Ectodermal cell (in vitro differentiated cells): ENCODE measurements around the gene ACAA1.

Experiments used
- H3K27ac ChIP-seq: 2 replicates; pipeline ENCODE4 v1.7.0; 2013; ENCODE audit warnings: mild to moderate bottlenecking, low read depth, low read length; ENCODE audit not compliant: insufficient read depth, poor library complexity, severe bottlenecking
- H3K27me3 ChIP-seq: 2 replicates; pipeline ENCODE4 v1.7.0; 2013; ENCODE audit warnings: mild to moderate bottlenecking, low read length; ENCODE audit not compliant: insufficient read depth, control insufficient read depth, poor library complexity, severe bottlenecking
- H3K36me3 ChIP-seq: one replicate; pipeline ENCODE4 v1.7.0; 2013; ENCODE audit warnings: low read length; ENCODE audit not compliant: control insufficient read depth, insufficient read depth
- H3K4me1 ChIP-seq: one replicate; pipeline ENCODE4 v1.7.0; 2013; ENCODE audit warnings: low read length; ENCODE audit not compliant: control insufficient read depth, insufficient read depth
- H3K4me3 ChIP-seq: 2 replicates; pipeline ENCODE4 v1.7.0; 2013; ENCODE audit warnings: low read depth, low read length, control low read depth; ENCODE audit not compliant: insufficient read depth
- H3K9me3 ChIP-seq: 2 replicates; pipeline ENCODE4 v1.7.0; 2013; ENCODE audit warnings: mild to moderate bottlenecking, low read length, moderate library complexity; ENCODE audit not compliant: control insufficient read depth
- WGBS, 2 experiments: methylation state at CpG; one replicate each; pipeline ENCODE4 v1.1.7; 2013; ENCODE audit warnings: missing lambda C conversion rate in 2 of 2; 5-methylcytosine and 5-hydroxymethylcytosine counted together

ACAA1 gene

GRCh38 chr3:38100498-38100897 is 36.4 kb downstream of the ACAA1 start:
- WGBS, 2 experiments, result 93 to 100% methylated on average over 2 of the region's 3 CpGs
- Histone ChIP-seq H3K4me3 (no peak overlapping the region), H3K27me3 (no peaks in the 10 kb centered on the region)

GRCh38 chr3:38099518-38099917 is 37.4 kb downstream of the ACAA1 start:
- Histone ChIP-seq H3K4me1 (peaks cover 50% of the 10 kb centered on the region), H3K27me3 (no peaks in the 10 kb centered on the region), H3K27ac (peak overlapping the region; percentile 4), H3K4me3 (no peak overlapping the region), H3K9me3 (no peaks in the 10 kb centered on the region), H3K36me3 (no peaks in the 10 kb centered on the region)
- 10 to 27% methylated on average over 3 to 5 of the region's 5 CpGs for WGBS, 2 experiments

More at GRCh38 chr3:38100498-38100897, 36.4 kb downstream of the ACAA1 start:
- Histone ChIP-seq H3K4me1 (peaks cover 45% of the 10 kb centered on the region), H3K36me3 (no peaks in the 10 kb centered on the region), H3K9me3 (no peaks in the 10 kb centered on the region), H3K27ac (no peak overlapping the region)

DNA sequence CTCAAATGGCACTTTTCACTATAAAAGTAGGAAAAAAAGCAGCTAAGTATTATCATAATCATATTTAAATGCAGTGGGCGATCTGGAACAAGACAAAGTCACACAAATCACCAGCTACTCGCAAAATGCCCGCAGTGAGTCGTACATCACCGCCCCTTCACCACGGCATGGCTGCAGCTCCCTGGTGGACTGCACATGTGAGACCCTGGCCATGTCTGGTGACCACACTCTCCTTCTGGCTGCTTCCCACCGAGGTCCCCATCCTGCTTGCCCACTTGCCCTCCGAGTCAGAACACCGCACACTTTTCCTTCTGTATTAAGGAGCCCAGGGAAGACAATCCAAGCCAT is 38.6 kb downstream of the ACAA1 start:
- Histone ChIP-seq H3K4me3 (no peak overlapping the region), H3K9me3 (no peaks in the 10 kb centered on the region), H3K36me3 (no peaks in the 10 kb centered on the region), H3K4me1 (peaks cover 50% of the 10 kb centered on the region), H3K27ac (no peak overlapping the region), H3K27me3 (no peaks in the 10 kb centered on the region)
- 94 to 95% methylated on average over 9 of the region's 9 CpGs for WGBS, 2 experiments

DNA sequence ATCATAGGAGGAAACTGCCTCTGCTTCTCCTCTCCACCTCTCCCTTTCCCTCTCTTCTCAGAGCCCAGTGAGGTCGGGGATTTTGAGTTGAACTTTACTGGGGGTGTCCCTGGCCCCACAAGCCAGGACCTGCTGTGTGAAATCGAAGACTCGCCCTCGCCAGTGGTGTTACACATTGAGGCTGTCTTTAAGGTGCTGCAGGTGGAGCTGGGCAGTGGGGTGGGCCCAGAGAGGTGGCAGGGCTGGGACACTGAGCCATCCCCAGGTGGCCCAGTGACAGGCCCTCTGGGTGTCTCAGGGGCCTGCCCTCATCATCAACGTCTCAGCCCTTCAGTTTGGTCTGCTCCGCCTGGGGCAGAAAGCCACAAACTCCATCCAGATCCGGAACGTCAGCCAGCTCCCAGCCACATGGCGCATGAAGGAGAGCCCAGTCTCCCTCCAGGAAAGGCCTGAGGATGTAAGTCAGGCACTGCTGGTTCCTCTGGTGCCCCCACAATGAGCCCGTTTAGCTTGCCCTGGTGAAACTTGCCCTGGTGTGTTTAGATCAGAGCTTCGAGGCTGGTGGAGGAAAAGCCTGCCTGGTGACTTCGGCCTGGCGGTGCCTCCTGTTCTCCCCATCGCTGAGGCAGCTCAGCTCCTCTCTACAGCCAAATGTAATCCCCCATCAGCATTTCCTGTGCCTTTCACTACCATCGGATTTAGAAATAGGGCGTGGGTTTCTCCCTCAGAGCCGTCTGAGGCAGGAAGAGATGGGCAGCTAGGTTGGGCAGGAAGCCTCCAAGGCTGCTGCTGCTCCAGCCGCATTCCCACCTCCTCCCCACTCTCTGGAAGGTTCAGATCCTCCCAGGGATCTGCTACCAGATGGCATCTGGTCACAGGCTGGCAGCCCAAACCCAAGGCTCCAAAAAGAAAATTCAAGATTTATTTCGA is 39.2 kb downstream of the ACAA1 start:
- Histone ChIP-seq H3K9me3 (no peaks in the 10 kb centered on the region), H3K27ac (no peak overlapping the region), H3K4me3 (no peak overlapping the region), H3K27me3 (no peaks in the 10 kb centered on the region), H3K36me3 (no peaks in the 10 kb centered on the region), H3K4me1 (peaks cover 45% of the 10 kb centered on the region)
- WGBS, 2 experiments, result 89 to 91% methylated on average over 19 of the region's 19 CpGs

DNA sequence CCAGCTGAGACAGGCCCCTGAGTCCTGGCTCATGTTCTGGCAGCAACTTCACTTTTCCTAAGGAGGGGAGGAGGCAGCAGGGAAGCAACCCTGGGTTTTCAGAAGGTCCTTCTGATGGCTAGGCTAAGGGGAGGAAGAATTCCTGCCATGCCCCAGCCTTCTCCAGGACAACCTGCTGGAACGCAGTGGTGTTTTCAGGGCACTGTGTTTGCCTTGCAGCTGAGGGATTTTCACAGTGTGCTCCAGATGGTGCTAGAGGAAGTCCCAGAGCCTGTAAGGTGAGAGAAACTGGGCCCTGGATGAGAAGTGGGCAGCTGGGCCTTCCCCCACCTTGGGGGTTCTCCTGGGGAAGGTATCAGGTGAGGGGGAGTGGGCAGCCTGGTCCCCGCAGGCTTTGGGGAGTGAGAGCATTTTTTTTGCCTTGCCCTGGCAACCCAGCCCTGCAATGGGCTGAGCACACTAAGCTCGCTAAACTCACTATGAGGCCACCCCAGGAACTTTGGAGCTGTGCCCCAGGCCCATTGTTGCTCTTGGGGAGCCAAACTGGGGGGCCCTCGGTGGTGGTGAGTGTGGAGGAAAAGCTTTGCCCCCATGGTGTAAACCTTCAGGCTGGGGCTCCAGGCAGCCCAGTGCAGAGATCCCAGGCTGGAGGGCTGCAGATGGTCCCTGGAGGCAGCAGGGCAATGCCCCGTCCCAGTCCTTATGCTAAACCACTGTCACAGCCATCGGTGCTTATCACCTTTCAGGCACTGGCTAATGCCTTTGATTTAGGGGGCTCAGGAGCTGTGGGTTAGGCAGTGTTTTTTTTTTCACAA is 41.1 kb downstream of the ACAA1 start:
- no peak overlapping the region for H3K4me3 ChIP-seq
- H3K27me3 ChIP-seq, result no peaks in the 10 kb centered on the region
- H3K27ac ChIP-seq, result no peak overlapping the region
- H3K9me3 ChIP-seq, result no peaks in the 10 kb centered on the region
- WGBS, 2 experiments, result 88% methylated on average over 6 of the region's 6 CpGs
- peaks cover 34% of the 10 kb centered on the region for H3K4me1 ChIP-seq
- no peaks in the 10 kb centered on the region for H3K36me3 ChIP-seq

DNA sequence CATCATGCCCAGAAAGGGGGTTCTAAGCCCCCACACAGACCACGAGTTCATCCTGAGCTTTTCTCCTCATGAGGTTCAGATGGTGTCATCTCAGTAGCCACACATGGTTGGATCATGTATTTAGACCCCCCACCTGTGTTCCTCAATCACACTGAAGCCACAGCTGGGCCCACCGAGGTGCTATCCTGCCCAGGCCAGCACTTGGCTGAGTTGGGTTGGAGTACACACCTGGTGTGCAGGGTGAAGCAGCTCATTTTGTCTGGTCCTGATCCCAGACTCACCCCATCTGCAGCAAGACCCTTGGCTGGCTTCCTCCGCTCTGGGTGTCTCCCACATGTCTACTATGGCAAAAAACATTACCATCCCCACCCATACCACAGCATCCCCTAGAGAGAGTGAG is 41.9 kb downstream of the ACAA1 start:
- H3K27me3 ChIP-seq, result no peaks in the 10 kb centered on the region
- no peak overlapping the region for H3K4me3 ChIP-seq
- no peaks in the 10 kb centered on the region for H3K36me3 ChIP-seq
- H3K4me1 ChIP-seq, result peaks cover 28% of the 10 kb centered on the region
- H3K27ac ChIP-seq, result no peak overlapping the region
- no peaks in the 10 kb centered on the region for H3K9me3 ChIP-seq
- 93 to 94% methylated on average over 3 of the region's 3 CpGs for WGBS, 2 experiments

DNA sequence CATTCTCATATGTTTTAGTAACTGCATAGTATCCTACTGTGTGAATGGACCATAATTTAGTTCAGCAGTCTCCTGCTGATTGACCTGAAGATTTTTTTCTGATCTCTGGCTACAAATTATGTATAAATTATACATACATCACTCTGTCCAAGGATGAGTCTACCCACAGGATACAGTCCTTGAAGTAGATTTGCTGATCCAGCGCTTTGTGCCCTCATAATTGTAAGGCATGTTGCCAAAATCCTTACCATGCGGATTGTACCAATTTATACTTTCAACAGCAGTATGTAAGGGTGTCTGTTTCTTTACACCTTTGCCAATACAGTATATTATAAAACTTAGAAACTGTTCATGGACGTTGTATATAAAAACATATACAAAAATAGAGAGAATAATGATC is 46.5 kb downstream of the ACAA1 start:
- H3K9me3 ChIP-seq, result no peaks in the 10 kb centered on the region
- no peak overlapping the region for H3K27ac ChIP-seq
- peaks cover 4% of the 10 kb centered on the region for H3K4me1 ChIP-seq
- H3K4me3 ChIP-seq, result no peak overlapping the region
- H3K27me3 ChIP-seq, result no peaks in the 10 kb centered on the region
- no peaks in the 10 kb centered on the region for H3K36me3 ChIP-seq
- 85 to 91% methylated on average over 1 of the region's 3 CpGs for WGBS, 2 experiments

DNA sequence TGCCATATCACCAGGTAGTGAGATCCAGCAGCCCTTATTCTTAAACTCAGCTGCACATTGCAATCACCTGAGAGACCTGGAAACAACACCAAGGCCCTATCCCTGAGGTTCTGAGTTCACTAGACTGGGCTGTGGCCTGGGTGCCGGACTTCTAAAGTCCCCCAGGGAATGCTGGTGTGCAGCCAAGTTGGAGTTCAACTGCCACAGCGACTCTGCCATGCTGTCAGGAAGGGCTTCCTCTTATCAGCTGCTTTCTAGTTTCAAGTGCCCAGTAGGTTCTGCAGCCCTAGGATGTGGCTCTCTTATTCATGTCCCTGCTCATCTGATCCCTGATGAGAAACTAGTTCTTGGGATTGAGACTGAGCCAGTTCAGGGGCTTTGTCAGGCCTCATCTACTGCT is 47.8 kb downstream of the ACAA1 start:
- 91 to 95% methylated on average over 2 of the region's 2 CpGs for WGBS, 2 experiments
- no peak overlapping the region for H3K4me3 ChIP-seq
- H3K27ac ChIP-seq, result no peak overlapping the region
- H3K27me3 ChIP-seq, result no peaks in the 10 kb centered on the region
- no peaks in the 10 kb centered on the region for H3K36me3 ChIP-seq
- H3K9me3 ChIP-seq, result peaks cover 2% of the 10 kb centered on the region
- no peaks in the 10 kb centered on the region for H3K4me1 ChIP-seq

GRCh38 chr3:38088126-38089078 is 48.5 kb downstream of the ACAA1 start:
- H3K4me3 ChIP-seq, result no peak overlapping the region
- WGBS, 2 experiments, result 94 to 96% methylated on average over 10 to 11 of the region's 11 CpGs
- H3K9me3 ChIP-seq, result peaks cover 6% of the 10 kb centered on the region
- H3K27ac ChIP-seq, result no peak overlapping the region
- H3K36me3 ChIP-seq, result no peaks in the 10 kb centered on the region
- no peaks in the 10 kb centered on the region for H3K27me3 ChIP-seq
- H3K4me1 ChIP-seq, result no peaks in the 10 kb centered on the region
